ENCODE measurements around the gene CEACAM16. TPM values are rescaled to one million over a fixed set of nuclear protein-coding genes. Genes with fewer than 3 reads are reported as not detected.

The CEACAM16 gene
- total RNA-seq, 2 donors from 2014 or later: 0.52 TPM; not detected in 1

GRCh38 chr19:44657211-44657921 is 41.6 kb upstream of the CEACAM16 start:
- peak; percentile 68 for DNase-seq
- no peaks in the 10 kb centered on the region for H3K27me3 ChIP-seq
- intact Hi-C loops (cut with DNase I): loop anchor here (5.0 kb wide), 1 partner anchor 85 kb away; no protein-coding TSS in a partner anchor
- no peaks in the 10 kb centered on the region for H3K9me3 ChIP-seq
- H3K9ac ChIP-seq (ENCODE audit: low read depth in 2 of 2, low read length in 2 of 2): no peak overlapping the region
- no peak overlapping the region for H3K27ac ChIP-seq
- no peaks in the 10 kb centered on the region for H3K4me1 ChIP-seq
- H3K4me3 ChIP-seq: no peak overlapping the region
- peak; percentile 90 for TF ChIP-seq CTCF (IDR thresholded peaks at IDR 0.05)
- H3K36me3 ChIP-seq: peaks cover 8% of the 10 kb centered on the region

- H3K9ac ChIP-seq (ENCODE audit: low read depth in 2 of 2, low read length in 2 of 2): no peak overlapping the region
- no peak for TF ChIP-seq CTCF (IDR thresholded peaks at IDR 0.05)
- H3K27me3 ChIP-seq: no peaks in the 10 kb centered on the region
- no peak overlapping the region for H3K27ac ChIP-seq
- no peaks in the 10 kb centered on the region for H3K4me1 ChIP-seq
- no peak overlapping the region for H3K4me3 ChIP-seq
- DNase-seq: no peak
- no peaks in the 10 kb centered on the region for H3K9me3 ChIP-seq
- intact Hi-C loops (cut with DNase I): loop anchor here (5.0 kb wide), 1 partner anchor 86 kb away; no protein-coding TSS in a partner anchor
- peaks cover 10% of the 10 kb centered on the region for H3K36me3 ChIP-seq
Measured at GRCh38 chr19:44658069-44658733, 40.8 kb upstream of the CEACAM16 start.

GRCh38 chr19:44660081-44660480 is 38.9 kb upstream of the CEACAM16 start:
- no peaks in the 10 kb centered on the region for H3K27me3 ChIP-seq
- H3K36me3 ChIP-seq: peaks cover 13% of the 10 kb centered on the region
- TF ChIP-seq CTCF (IDR thresholded peaks at IDR 0.05): no peak
- H3K9ac ChIP-seq (ENCODE audit: low read depth in 2 of 2, low read length in 2 of 2): no peak overlapping the region
- DNase-seq: no peak
- H3K9me3 ChIP-seq: no peaks in the 10 kb centered on the region
- intact Hi-C loops (cut with DNase I): no loop called here
- no peak overlapping the region for H3K4me3 ChIP-seq
- H3K4me1 ChIP-seq: no peaks in the 10 kb centered on the region
- H3K27ac ChIP-seq: no peak overlapping the region

- H3K9me3 ChIP-seq: no peaks in the 10 kb centered on the region
- TF ChIP-seq CTCF (IDR thresholded peaks at IDR 0.05): no peak
- H3K9ac ChIP-seq (ENCODE audit: low read depth in 2 of 2, low read length in 2 of 2): no peak overlapping the region
- no peak overlapping the region for H3K27ac ChIP-seq
- no peaks in the 10 kb centered on the region for H3K4me1 ChIP-seq
- no peaks in the 10 kb centered on the region for H3K27me3 ChIP-seq
- no peak overlapping the region for H3K4me3 ChIP-seq
- no peak for DNase-seq
- intact Hi-C loops (cut with DNase I): no loop called here
- H3K36me3 ChIP-seq: peaks cover 7% of the 10 kb centered on the region
Measured at GRCh38 chr19:44661205-44661604, 37.7 kb upstream of the CEACAM16 start.

- Histone ChIP-seq H3K36me3 (peaks cover 6% of the 10 kb centered on the region), H3K4me3 (no peak overlapping the region)
- intact Hi-C loops (cut with DNase I): no loop called here
Measured at GRCh38 chr19:44661904-44662303, 37.0 kb upstream of the CEACAM16 start.

More at GRCh38 chr19:44661904-44662303, 37.0 kb upstream of the CEACAM16 start:
- no peak for DNase-seq
- TF ChIP-seq CTCF (IDR thresholded peaks at IDR 0.05): no peak
- Histone ChIP-seq H3K27ac (no peak overlapping the region), H3K9ac (ENCODE audit: low read depth in 2 of 2, low read length in 2 of 2) (no peak overlapping the region), H3K27me3 (no peaks in the 10 kb centered on the region), H3K9me3 (no peaks in the 10 kb centered on the region), H3K4me1 (no peaks in the 10 kb centered on the region)
